Measurements from ENCODE around the gene HS3ST3B1.

DNA sequence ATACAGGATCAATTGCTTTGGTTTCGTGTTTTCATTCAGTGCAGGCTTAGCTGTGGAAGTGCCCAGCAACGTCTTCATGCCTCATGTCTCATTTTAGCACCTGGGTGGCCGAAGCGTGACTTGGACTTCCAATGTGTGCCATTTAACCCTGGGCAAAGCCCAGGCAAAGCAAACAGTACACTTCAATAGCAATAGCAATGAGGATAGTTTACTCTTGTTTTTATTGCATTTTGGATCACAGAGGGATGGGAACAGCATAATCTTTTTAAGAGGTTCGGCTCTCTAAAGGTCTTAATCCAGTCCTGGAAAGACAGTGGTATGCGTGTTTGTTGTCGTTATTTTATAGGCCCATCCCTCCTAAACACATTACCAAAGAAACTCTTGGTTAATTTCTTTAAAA lies 86.2 kb downstream of the HS3ST3B1 start:
- TF ChIP-seq POLR2A (IDR thresholded peaks at IDR 0.05), result no peak
- TF ChIP-seq, protein P1, sequence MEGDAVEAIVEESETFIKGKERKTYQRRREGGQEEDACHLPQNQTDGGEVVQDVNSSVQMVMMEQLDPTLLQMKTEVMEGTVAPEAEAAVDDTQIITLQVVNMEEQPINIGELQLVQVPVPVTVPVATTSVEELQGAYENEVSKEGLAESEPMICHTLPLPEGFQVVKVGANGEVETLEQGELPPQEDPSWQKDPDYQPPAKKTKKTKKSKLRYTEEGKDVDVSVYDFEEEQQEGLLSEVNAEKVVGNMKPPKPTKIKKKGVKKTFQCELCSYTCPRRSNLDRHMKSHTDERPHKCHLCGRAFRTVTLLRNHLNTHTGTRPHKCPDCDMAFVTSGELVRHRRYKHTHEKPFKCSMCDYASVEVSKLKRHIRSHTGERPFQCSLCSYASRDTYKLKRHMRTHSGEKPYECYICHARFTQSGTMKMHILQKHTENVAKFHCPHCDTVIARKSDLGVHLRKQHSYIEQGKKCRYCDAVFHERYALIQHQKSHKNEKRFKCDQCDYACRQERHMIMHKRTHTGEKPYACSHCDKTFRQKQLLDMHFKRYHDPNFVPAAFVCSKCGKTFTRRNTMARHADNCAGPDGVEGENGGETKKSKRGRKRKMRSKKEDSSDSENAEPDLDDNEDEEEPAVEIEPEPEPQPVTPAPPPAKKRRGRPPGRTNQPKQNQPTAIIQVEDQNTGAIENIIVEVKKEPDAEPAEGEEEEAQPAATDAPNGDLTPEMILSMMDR (IDR thresholded peaks at IDR 0.05), result no peak
